NCI-H2227 treated with DMSO at 0.1 percent for 48 hours (cell line): ENCODE measurements around the gene ACTN1.

Experiments used
- DNase-seq: peaks from one replicate; lab custom pipeline; 2025; lab: John Stamatoyannopoulos, UW

Gene ACTN1

DNA sequence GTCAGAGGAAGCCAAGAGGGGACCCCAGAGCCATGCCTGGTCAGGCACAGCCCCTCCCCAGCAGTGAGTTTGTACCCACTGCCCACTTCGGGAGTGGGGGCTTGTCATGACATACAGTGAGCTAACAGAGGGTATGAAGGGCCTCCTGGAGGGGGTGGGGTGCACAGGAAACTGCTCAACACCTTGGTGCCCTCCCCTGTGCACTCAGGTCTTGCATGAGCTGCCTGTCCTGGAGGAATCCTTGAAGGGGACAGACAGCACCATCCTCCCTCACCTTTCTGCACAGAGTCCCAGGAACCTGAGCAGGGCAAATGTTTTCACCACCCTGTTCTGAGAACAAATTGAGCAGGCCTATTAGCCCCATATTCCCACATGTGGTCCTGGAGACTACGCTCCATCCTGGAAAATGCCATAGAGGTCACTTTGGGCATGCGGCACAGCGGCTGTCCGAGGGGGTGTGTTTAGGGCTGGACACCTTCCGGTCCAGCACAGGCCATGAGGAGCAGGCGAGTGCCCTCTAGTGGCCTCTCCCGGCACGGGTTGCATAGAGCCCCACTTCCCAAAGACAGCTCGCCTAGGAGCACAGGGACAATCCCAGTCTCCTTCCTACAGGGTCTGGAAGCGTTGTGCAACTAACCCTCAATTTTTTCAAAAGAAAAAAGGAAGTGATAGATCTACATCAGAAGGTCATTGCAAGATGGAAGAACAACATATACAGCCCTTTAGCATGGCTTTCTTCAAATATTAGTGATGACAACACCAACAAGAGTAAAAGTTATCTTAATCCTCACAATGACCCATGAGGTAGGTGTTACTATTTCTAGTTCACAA is 154.4 kb downstream of the ACTN1 start:
- DNase-seq, result peak; percentile 21

DNA sequence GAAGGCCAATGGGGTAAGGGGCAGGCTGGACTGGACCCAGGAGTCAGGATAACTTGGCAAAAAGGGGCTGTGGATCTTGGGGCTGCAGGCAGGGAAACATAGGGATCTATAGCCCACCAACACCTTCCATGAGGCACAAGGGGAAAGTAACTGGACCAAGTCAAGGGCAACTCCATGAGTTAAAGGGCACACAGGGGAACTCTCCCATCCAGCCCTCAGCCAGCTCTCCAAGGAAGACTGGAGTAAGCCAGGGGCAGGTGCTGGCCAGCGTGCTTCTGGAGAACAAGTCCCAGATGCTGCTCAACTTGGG is 154.9 kb downstream of the ACTN1 start:
- no peak for DNase-seq
